ENCODE measurements around the gene SCUBE1.

The SCUBE1 gene

GRCh38 chr22:43267981-43268660, 75.1 kb downstream of the SCUBE1 start:
- no peak for FAIRE-seq
- DNase-seq (ENCODE audit: extremely low spot score, insufficient read length, low read depth) = no peak

GRCh38 chr22:43267332-43267980, 75.7 kb downstream of the SCUBE1 start:
- DNase-seq (ENCODE audit: extremely low spot score, insufficient read length, low read depth) = no peak
- no peak for FAIRE-seq

GRCh38 chr22:43266076-43266475, 77.1 kb downstream of the SCUBE1 start:
- no peak for DNase-seq (ENCODE audit: extremely low spot score, insufficient read length, low read depth)
- no peak for FAIRE-seq

- FAIRE-seq (peak; percentile 98), DNase-seq (ENCODE audit: extremely low spot score, insufficient read length, low read depth) (peak; percentile 70)
Measured at GRCh38 chr22:43263645-43264514, 79.3 kb downstream of the SCUBE1 start.

GRCh38 chr22:43262990-43263644, 80.1 kb downstream of the SCUBE1 start:
- DNase-seq (ENCODE audit: extremely low spot score, insufficient read length, low read depth) = peak; percentile 58
- FAIRE-seq = no peak

- no peak for DNase-seq (ENCODE audit: extremely low spot score, insufficient read length, low read depth)
- FAIRE-seq = no peak
Measured at GRCh38 chr22:43260331-43261231, 82.6 kb downstream of the SCUBE1 start.

- FAIRE-seq (no peak), DNase-seq (ENCODE audit: extremely low spot score, insufficient read length, low read depth) (no peak)
Measured at GRCh38 chr22:43257961-43258360, 85.2 kb downstream of the SCUBE1 start.

- no peak for DNase-seq (ENCODE audit: extremely low spot score, insufficient read length, low read depth)
- no peak for FAIRE-seq
Measured at GRCh38 chr22:43257549-43257948, 85.6 kb downstream of the SCUBE1 start.

GRCh38 chr22:43256976-43257545, 86.1 kb downstream of the SCUBE1 start:
- DNase-seq (ENCODE audit: extremely low spot score, insufficient read length, low read depth) (no peak), FAIRE-seq (no peak)

GRCh38 chr22:43256569-43256968, 86.6 kb downstream of the SCUBE1 start:
- DNase-seq (ENCODE audit: extremely low spot score, insufficient read length, low read depth) (no peak), FAIRE-seq (no peak)

- DNase-seq (ENCODE audit: extremely low spot score, insufficient read length, low read depth) (no peak), FAIRE-seq (no peak)
Measured at GRCh38 chr22:43255299-43255698, 87.9 kb downstream of the SCUBE1 start.

- FAIRE-seq (no peak), DNase-seq (ENCODE audit: extremely low spot score, insufficient read length, low read depth) (no peak)
Measured at GRCh38 chr22:43253839-43254238, 89.3 kb downstream of the SCUBE1 start.

- DNase-seq (ENCODE audit: extremely low spot score, insufficient read length, low read depth) = no peak
- FAIRE-seq = no peak
Measured at GRCh38 chr22:43252319-43252718, 90.9 kb downstream of the SCUBE1 start.

- no peak for FAIRE-seq
Measured at GRCh38 chr22:43249789-43250471, 93.2 kb downstream of the SCUBE1 start.

GRCh38 chr22:43247546-43248260, 95.5 kb downstream of the SCUBE1 start:
- FAIRE-seq = no peak
- no peak for DNase-seq (ENCODE audit: extremely low spot score, insufficient read length, low read depth)

More at GRCh38 chr22:43249789-43250471, 93.2 kb downstream of the SCUBE1 start:
- DNase-seq (ENCODE audit: extremely low spot score, insufficient read length, low read depth) = no peak

- no peak for DNase-seq (ENCODE audit: extremely low spot score, insufficient read length, low read depth)
- FAIRE-seq = no peak
Measured at GRCh38 chr22:43246188-43246587, 97.0 kb downstream of the SCUBE1 start.

GRCh38 chr22:43245717-43246116, 97.5 kb downstream of the SCUBE1 start:
- DNase-seq (ENCODE audit: extremely low spot score, insufficient read length, low read depth) (no peak), FAIRE-seq (no peak)
